SH-SY5Y (cell line): Measurements from ENCODE around the gene LANCL1.

Experiments
- GATA2 ChIP-seq: IDR thresholded peaks from 2 replicates; pipeline ENCODE4 v1.6.1; 2011; ENCODE audit warnings: mild to moderate bottlenecking, low read depth, low read length
- GATA3 ChIP-seq: IDR thresholded peaks from 2 replicates; pipeline ENCODE4 v1.6.1; 2011; ENCODE audit warnings: low read depth, mild to moderate bottlenecking, low read length, moderate library complexity

DNA sequence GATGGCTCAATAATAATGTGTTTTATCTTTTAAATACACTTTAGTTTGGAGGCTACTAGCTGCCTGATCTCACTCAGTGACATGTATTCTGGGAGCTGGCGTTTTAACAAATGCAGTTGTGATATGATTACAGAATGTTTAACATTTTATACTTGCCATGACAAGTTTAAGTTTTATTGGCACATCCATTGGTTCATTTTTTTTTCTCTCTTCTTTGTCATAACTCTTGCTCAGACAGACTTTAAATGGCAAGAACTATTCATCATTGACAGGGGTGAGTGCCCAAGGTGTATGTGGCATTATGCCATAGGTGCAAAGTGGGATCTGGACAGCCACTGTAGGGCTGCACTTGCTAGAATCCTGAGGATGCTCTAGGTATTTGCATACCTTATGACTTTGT lies 89.5 kb downstream of the LANCL1 start:
- TF ChIP-seq GATA3: no peak
- no peak for TF ChIP-seq GATA2
